ENCODE data around the gene MANF.
"Not testable (repeated sequence)": the region's sequence is repeated elsewhere in the genome, so short reads cannot be mapped to it uniquely, and the experiment has no call there.

MANF gene

GRCh38 chr3:51357856-51358255 lies 27.2 kb upstream of the MANF start:
- H3K36me3 Mint-ChIP-seq (ENCODE audit: low read depth) = no peaks in the 10 kb centered on the region
- no peaks in the 10 kb centered on the region for H3K27me3 Mint-ChIP-seq (ENCODE audit: low read depth)
- H3K4me3 Mint-ChIP-seq = no peak overlapping the region
- H3K9me3 Mint-ChIP-seq = no peaks in the 10 kb centered on the region
- H3K27ac Mint-ChIP-seq = no peak overlapping the region
- H3K4me1 Mint-ChIP-seq (ENCODE audit: low read depth) = no peaks in the 10 kb centered on the region

GRCh38 chr3:51358981-51359380 lies 26.1 kb upstream of the MANF start:
- Mint-ChIP-seq H3K27me3 (ENCODE audit: low read depth) (no peaks in the 10 kb centered on the region), H3K36me3 (ENCODE audit: low read depth) (no peaks in the 10 kb centered on the region), H3K4me1 (ENCODE audit: low read depth) (no peaks in the 10 kb centered on the region), H3K27ac (no peak overlapping the region), H3K9me3 (no peaks in the 10 kb centered on the region), H3K4me3 (no peak overlapping the region)

- Mint-ChIP-seq H3K36me3 (ENCODE audit: low read depth) (no peaks in the 10 kb centered on the region), H3K9me3 (no peaks in the 10 kb centered on the region), H3K27me3 (ENCODE audit: low read depth) (no peaks in the 10 kb centered on the region), H3K4me3 (no peak overlapping the region), H3K27ac (no peak overlapping the region), H3K4me1 (ENCODE audit: low read depth) (no peaks in the 10 kb centered on the region)
Observed at GRCh38 chr3:51360806-51361205, 24.3 kb upstream of the MANF start.

- Mint-ChIP-seq H3K27me3 (ENCODE audit: low read depth) (peaks cover 6% of the 10 kb centered on the region), H3K4me1 (ENCODE audit: low read depth) (no peaks in the 10 kb centered on the region), H3K36me3 (ENCODE audit: low read depth) (no peaks in the 10 kb centered on the region), H3K27ac (no peak overlapping the region), H3K4me3 (no peak overlapping the region), H3K9me3 (no peaks in the 10 kb centered on the region)
Observed at GRCh38 chr3:51361746-51362145, 23.3 kb upstream of the MANF start.

GRCh38 chr3:51362476-51362875 lies 22.6 kb upstream of the MANF start:
- Mint-ChIP-seq H3K27ac (no peak overlapping the region), H3K36me3 (ENCODE audit: low read depth) (no peaks in the 10 kb centered on the region), H3K9me3 (no peaks in the 10 kb centered on the region), H3K4me3 (no peak overlapping the region), H3K27me3 (ENCODE audit: low read depth) (peaks cover 13% of the 10 kb centered on the region), H3K4me1 (ENCODE audit: low read depth) (no peaks in the 10 kb centered on the region)

GRCh38 chr3:51368276-51368675 lies 16.8 kb upstream of the MANF start:
- not testable (repeated sequence) for H3K36me3 Mint-ChIP-seq (ENCODE audit: low read depth); H3K4me3 Mint-ChIP-seq; H3K4me1 Mint-ChIP-seq (ENCODE audit: low read depth); H3K27ac Mint-ChIP-seq; H3K9me3 Mint-ChIP-seq
- peaks cover 18% of the 10 kb centered on the region for H3K27me3 Mint-ChIP-seq (ENCODE audit: low read depth)

GRCh38 chr3:51371943-51372557 lies 13.0 kb upstream of the MANF start:
- no peaks in the 10 kb centered on the region for H3K36me3 Mint-ChIP-seq (ENCODE audit: low read depth)
- H3K27ac Mint-ChIP-seq = no peak overlapping the region
- H3K27me3 Mint-ChIP-seq (ENCODE audit: low read depth) = peaks cover 9% of the 10 kb centered on the region
- H3K9me3 Mint-ChIP-seq = no peaks in the 10 kb centered on the region
- peaks cover 1% of the 10 kb centered on the region for H3K4me1 Mint-ChIP-seq (ENCODE audit: low read depth)
- H3K4me3 Mint-ChIP-seq = no peak overlapping the region

GRCh38 chr3:51373658-51374421 lies 11.3 kb upstream of the MANF start:
- H3K4me3 Mint-ChIP-seq = no peak overlapping the region
- no peaks in the 10 kb centered on the region for H3K36me3 Mint-ChIP-seq (ENCODE audit: low read depth)
- H3K9me3 Mint-ChIP-seq = no peaks in the 10 kb centered on the region
- H3K27ac Mint-ChIP-seq = no peak overlapping the region
- H3K4me1 Mint-ChIP-seq (ENCODE audit: low read depth) = peaks cover 1% of the 10 kb centered on the region
- H3K27me3 Mint-ChIP-seq (ENCODE audit: low read depth) = peaks cover 5% of the 10 kb centered on the region

GRCh38 chr3:51374456-51374855 lies 10.6 kb upstream of the MANF start:
- H3K4me1 Mint-ChIP-seq (ENCODE audit: low read depth) = peaks cover 1% of the 10 kb centered on the region
- peaks cover 5% of the 10 kb centered on the region for H3K27me3 Mint-ChIP-seq (ENCODE audit: low read depth)
- no peak overlapping the region for H3K27ac Mint-ChIP-seq
- no peaks in the 10 kb centered on the region for H3K36me3 Mint-ChIP-seq (ENCODE audit: low read depth)
- H3K4me3 Mint-ChIP-seq = no peak overlapping the region
- H3K9me3 Mint-ChIP-seq = no peaks in the 10 kb centered on the region

GRCh38 chr3:51375136-51375535 lies 10.0 kb upstream of the MANF start:
- Mint-ChIP-seq H3K4me1 (ENCODE audit: low read depth) (peaks cover 1% of the 10 kb centered on the region), H3K36me3 (ENCODE audit: low read depth) (no peaks in the 10 kb centered on the region), H3K9me3 (no peaks in the 10 kb centered on the region), H3K4me3 (no peak overlapping the region), H3K27me3 (ENCODE audit: low read depth) (peaks cover 1% of the 10 kb centered on the region), H3K27ac (no peak overlapping the region)

- no peaks in the 10 kb centered on the region for H3K36me3 Mint-ChIP-seq (ENCODE audit: low read depth)
- H3K4me1 Mint-ChIP-seq (ENCODE audit: low read depth) = peaks cover 1% of the 10 kb centered on the region
- H3K27ac Mint-ChIP-seq = no peak overlapping the region
- H3K27me3 Mint-ChIP-seq (ENCODE audit: low read depth) = no peaks in the 10 kb centered on the region
- H3K4me3 Mint-ChIP-seq = no peak overlapping the region
- no peaks in the 10 kb centered on the region for H3K9me3 Mint-ChIP-seq
Observed at GRCh38 chr3:51375571-51375970, 9.5 kb upstream of the MANF start.

GRCh38 chr3:51378065-51378464 lies 7.0 kb upstream of the MANF start:
- no peaks in the 10 kb centered on the region for H3K27me3 Mint-ChIP-seq (ENCODE audit: low read depth)
- peaks cover 2% of the 10 kb centered on the region for H3K4me1 Mint-ChIP-seq (ENCODE audit: low read depth)
- H3K27ac Mint-ChIP-seq = no peak overlapping the region
- H3K36me3 Mint-ChIP-seq (ENCODE audit: low read depth) = no peaks in the 10 kb centered on the region
- no peaks in the 10 kb centered on the region for H3K9me3 Mint-ChIP-seq
- no peak overlapping the region for H3K4me3 Mint-ChIP-seq

GRCh38 chr3:51378726-51379125 lies 6.4 kb upstream of the MANF start:
- Mint-ChIP-seq H3K36me3 (ENCODE audit: low read depth) (peaks cover under 1% of the 10 kb centered on the region), H3K27me3 (ENCODE audit: low read depth) (no peaks in the 10 kb centered on the region), H3K4me3 (no peak overlapping the region), H3K27ac (no peak overlapping the region), H3K4me1 (ENCODE audit: low read depth) (peaks cover 9% of the 10 kb centered on the region), H3K9me3 (no peaks in the 10 kb centered on the region)

GRCh38 chr3:51379301-51379700 lies 5.8 kb upstream of the MANF start:
- H3K36me3 Mint-ChIP-seq (ENCODE audit: low read depth) = peaks cover 5% of the 10 kb centered on the region
- peaks cover 14% of the 10 kb centered on the region for H3K4me1 Mint-ChIP-seq (ENCODE audit: low read depth)
- no peaks in the 10 kb centered on the region for H3K9me3 Mint-ChIP-seq
- H3K27me3 Mint-ChIP-seq (ENCODE audit: low read depth) = no peaks in the 10 kb centered on the region
- H3K27ac Mint-ChIP-seq = no peak overlapping the region
- H3K4me3 Mint-ChIP-seq = no peak overlapping the region

- no peak overlapping the region for H3K4me3 Mint-ChIP-seq
- H3K27ac Mint-ChIP-seq = no peak overlapping the region
- H3K9me3 Mint-ChIP-seq = no peaks in the 10 kb centered on the region
- no peaks in the 10 kb centered on the region for H3K27me3 Mint-ChIP-seq (ENCODE audit: low read depth)
- peaks cover 10% of the 10 kb centered on the region for H3K36me3 Mint-ChIP-seq (ENCODE audit: low read depth)
- H3K4me1 Mint-ChIP-seq (ENCODE audit: low read depth) = peaks cover 14% of the 10 kb centered on the region
Observed at GRCh38 chr3:51379746-51380455, 5.2 kb upstream of the MANF start.
